Measurements from ENCODE around the gene TMEM179. TPM values are rescaled to one million over a fixed set of nuclear protein-coding genes. Genes with fewer than 3 reads are reported as not detected.

Gene TMEM179
- total RNA-seq, 1 experiment from 2014 or later = not detected

DNA sequence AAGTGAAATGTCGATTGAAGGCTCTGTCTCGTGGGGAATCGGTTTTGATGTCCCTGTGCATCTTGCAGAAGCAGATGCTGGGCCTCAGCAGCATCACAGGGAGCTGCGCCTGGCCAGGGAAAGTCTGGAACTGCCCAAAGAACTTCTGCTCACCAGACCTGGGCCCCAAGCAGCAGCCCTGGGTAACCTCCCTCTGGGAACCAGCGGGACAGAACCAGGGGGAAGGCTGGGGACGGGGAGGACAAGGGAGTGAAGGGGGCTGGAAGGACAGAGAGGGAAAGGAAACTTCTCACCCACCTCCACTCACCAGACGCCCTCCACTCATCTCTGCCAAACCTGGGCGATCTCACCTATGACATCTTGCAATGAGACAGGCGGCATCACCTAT, 51.8 kb downstream of the TMEM179 start:
- Mint-ChIP-seq H3K4me3 (ENCODE audit: low read depth, unreplicated experiment) (no peak overlapping the region), H3K36me3 (ENCODE audit: insufficient read depth, unreplicated experiment) (no peaks in the 10 kb centered on the region), H3K9me3 (ENCODE audit: low read depth, unreplicated experiment) (no peaks in the 10 kb centered on the region), H3K4me1 (ENCODE audit: low read depth, unreplicated experiment) (no peaks in the 10 kb centered on the region), H3K27ac (ENCODE audit: unreplicated experiment) (no peak overlapping the region), H3K27me3 (ENCODE audit: unreplicated experiment) (peaks cover 80% of the 10 kb centered on the region)
- intact Hi-C loops (cut with micrococcal nuclease; ENCODE audit: unreplicated experiment) = no loop called here
- DNase-seq = no peak
- TF ChIP-seq CTCF (IDR thresholded peaks at IDR 0.05; ENCODE audit: unreplicated experiment) = no peak
- no TSS peak for BruUV-seq (replicated peaks)
- CTCF ChIA-PET = no interaction called here

GRCh38 chr14:104551851-104552737, 52.5 kb downstream of the TMEM179 start:
- Mint-ChIP-seq H3K36me3 (ENCODE audit: insufficient read depth, unreplicated experiment) (no peaks in the 10 kb centered on the region), H3K4me3 (ENCODE audit: low read depth, unreplicated experiment) (no peak overlapping the region), H3K27ac (ENCODE audit: unreplicated experiment) (no peak overlapping the region), H3K4me1 (ENCODE audit: low read depth, unreplicated experiment) (no peaks in the 10 kb centered on the region), H3K27me3 (ENCODE audit: unreplicated experiment) (peaks cover 83% of the 10 kb centered on the region), H3K9me3 (ENCODE audit: low read depth, unreplicated experiment) (no peaks in the 10 kb centered on the region)
- no peak for TF ChIP-seq CTCF (IDR thresholded peaks at IDR 0.05; ENCODE audit: unreplicated experiment)
- DNase-seq = no peak
- intact Hi-C loops (cut with micrococcal nuclease; ENCODE audit: unreplicated experiment) = no loop called here
- BruUV-seq (replicated peaks) = no TSS peak
- CTCF ChIA-PET = interaction anchor here (0.6 kb wide), 1 partner anchor 516 kb away, joined by 3 read pairs; no protein-coding TSS in a partner anchor

DNA sequence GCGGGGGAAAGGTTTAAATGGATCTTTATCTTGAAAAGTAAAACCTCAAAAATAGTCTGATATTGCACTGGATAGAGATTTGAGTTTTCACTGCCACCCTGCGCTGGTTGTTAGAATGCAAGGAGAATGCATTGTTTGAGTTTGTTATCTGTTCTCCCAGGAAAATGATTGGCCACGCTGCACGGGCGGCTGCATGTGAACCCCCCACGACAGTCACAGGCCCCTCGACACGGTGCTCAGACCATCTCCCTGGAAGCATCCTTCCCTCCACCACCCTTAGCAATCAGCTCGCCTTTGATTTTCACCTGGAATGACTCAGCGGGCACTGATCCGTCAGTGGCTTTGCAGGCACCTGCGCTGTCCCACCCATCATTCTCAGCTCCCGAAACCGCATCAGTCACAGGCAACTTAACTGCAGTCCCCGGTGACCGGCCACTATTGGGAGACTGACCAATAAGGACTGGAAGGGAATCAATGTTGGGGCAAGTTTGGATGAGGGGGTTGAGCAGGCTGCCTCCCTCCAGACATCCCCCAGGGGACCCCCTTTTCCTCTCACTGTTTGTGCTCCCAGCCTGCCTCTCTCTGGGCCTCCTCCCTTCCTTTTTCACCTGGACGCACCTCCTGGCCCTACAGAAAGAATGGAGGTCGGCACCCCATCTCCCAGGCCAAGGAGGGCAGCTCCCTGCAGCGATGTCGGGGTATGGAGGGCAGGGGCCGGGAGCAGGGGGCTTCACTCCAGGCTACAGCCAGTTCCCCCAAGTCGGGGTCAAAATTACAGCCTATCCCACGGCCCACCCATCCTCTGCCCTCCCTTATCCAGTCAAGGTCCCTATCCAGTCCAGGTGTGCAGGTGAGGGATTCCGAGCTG, 53.5 kb downstream of the TMEM179 start:
- no peak for DNase-seq
- CTCF ChIA-PET = interaction anchor here (1.4 kb wide), 1 partner anchor 181 kb away, joined by 3 read pairs; no protein-coding TSS in a partner anchor
- H3K27me3 Mint-ChIP-seq (ENCODE audit: unreplicated experiment) = peaks cover 93% of the 10 kb centered on the region
- no peaks in the 10 kb centered on the region for H3K36me3 Mint-ChIP-seq (ENCODE audit: insufficient read depth, unreplicated experiment)
- no peak for TF ChIP-seq CTCF (IDR thresholded peaks at IDR 0.05; ENCODE audit: unreplicated experiment)
- no peaks in the 10 kb centered on the region for H3K9me3 Mint-ChIP-seq (ENCODE audit: low read depth, unreplicated experiment)
- intact Hi-C loops (cut with micrococcal nuclease; ENCODE audit: unreplicated experiment) = no loop called here
- no peak overlapping the region for H3K4me3 Mint-ChIP-seq (ENCODE audit: low read depth, unreplicated experiment)
- H3K27ac Mint-ChIP-seq (ENCODE audit: unreplicated experiment) = no peak overlapping the region
- BruUV-seq (replicated peaks) = no TSS peak
- no peaks in the 10 kb centered on the region for H3K4me1 Mint-ChIP-seq (ENCODE audit: low read depth, unreplicated experiment)

DNA sequence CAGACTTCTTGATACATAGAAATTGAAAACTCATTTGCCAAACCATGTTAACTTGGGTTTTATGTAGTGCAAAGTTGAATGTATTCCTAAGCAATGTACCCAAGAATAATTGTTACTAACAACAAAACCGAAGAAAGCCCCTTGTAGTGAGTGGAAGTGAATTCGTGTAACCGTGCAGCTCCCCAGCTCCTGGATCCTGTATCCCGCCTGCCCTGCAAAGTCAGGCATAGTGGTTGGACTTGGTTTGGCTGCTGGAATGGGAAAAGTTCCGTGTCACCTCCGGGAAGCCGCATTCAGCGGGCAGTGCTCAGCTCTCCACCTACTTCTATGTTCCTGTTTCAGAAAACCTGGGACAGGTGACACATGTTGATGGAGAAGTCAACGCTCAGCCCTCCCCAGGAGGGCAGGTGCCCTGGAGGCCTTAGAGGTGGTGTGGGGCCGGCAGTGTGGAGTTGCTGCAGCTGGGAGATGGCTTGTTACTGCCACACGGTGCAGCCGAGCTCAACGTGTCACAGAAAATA, 54.2 kb downstream of the TMEM179 start:
- no TSS peak for BruUV-seq (replicated peaks)
- intact Hi-C loops (cut with micrococcal nuclease; ENCODE audit: unreplicated experiment) = no loop called here
- no peaks in the 10 kb centered on the region for H3K36me3 Mint-ChIP-seq (ENCODE audit: insufficient read depth, unreplicated experiment)
- no peak overlapping the region for H3K4me3 Mint-ChIP-seq (ENCODE audit: low read depth, unreplicated experiment)
- CTCF ChIA-PET = interaction anchor here (1.4 kb wide), 1 partner anchor 180 kb away, joined by 3 read pairs; no protein-coding TSS in a partner anchor
- H3K27me3 Mint-ChIP-seq (ENCODE audit: unreplicated experiment) = peaks cover 93% of the 10 kb centered on the region
- H3K4me1 Mint-ChIP-seq (ENCODE audit: low read depth, unreplicated experiment) = no peaks in the 10 kb centered on the region
- no peak for TF ChIP-seq CTCF (IDR thresholded peaks at IDR 0.05; ENCODE audit: unreplicated experiment)
- no peaks in the 10 kb centered on the region for H3K9me3 Mint-ChIP-seq (ENCODE audit: low read depth, unreplicated experiment)
- H3K27ac Mint-ChIP-seq (ENCODE audit: unreplicated experiment) = no peak overlapping the region
- no peak for DNase-seq

Measured in Calu3 (cell line).